ENCODE data around the gene PHACTR3.

Gene PHACTR3

GRCh38 chr20:59690101-59690500, 85.8 kb downstream of the PHACTR3 start:
- no peak for DNase-seq (ENCODE audit: low spot score)
- no peak for TF ChIP-seq CTCF (IDR thresholded peaks at IDR 0.05; ENCODE audit: extremely low read depth, missing control alignments)

- DNase-seq (ENCODE audit: low spot score), result no peak
- TF ChIP-seq CTCF (IDR thresholded peaks at IDR 0.05; ENCODE audit: extremely low read depth, missing control alignments), result no peak
These were observed 86.6 kb downstream of the PHACTR3 start for GRCh38 chr20:59690976-59691375.

GRCh38 chr20:59692139-59692538, 87.8 kb downstream of the PHACTR3 start:
- DNase-seq (ENCODE audit: low spot score), result no peak
- TF ChIP-seq CTCF (IDR thresholded peaks at IDR 0.05; ENCODE audit: extremely low read depth, missing control alignments), result no peak

GRCh38 chr20:59693587-59693986, 89.2 kb downstream of the PHACTR3 start:
- DNase-seq (ENCODE audit: low spot score), result no peak
- no peak for TF ChIP-seq CTCF (IDR thresholded peaks at IDR 0.05; ENCODE audit: extremely low read depth, missing control alignments)

GRCh38 chr20:59696476-59696875, 92.1 kb downstream of the PHACTR3 start:
- TF ChIP-seq CTCF (IDR thresholded peaks at IDR 0.05; ENCODE audit: extremely low read depth, missing control alignments), result no peak
- DNase-seq (ENCODE audit: low spot score), result no peak

GRCh38 chr20:59697068-59697467, 92.7 kb downstream of the PHACTR3 start:
- TF ChIP-seq CTCF (IDR thresholded peaks at IDR 0.05; ENCODE audit: extremely low read depth, missing control alignments), result no peak
- DNase-seq (ENCODE audit: low spot score), result no peak

GRCh38 chr20:59698598-59698997, 94.3 kb downstream of the PHACTR3 start:
- no peak for DNase-seq (ENCODE audit: low spot score)
- no peak for TF ChIP-seq CTCF (IDR thresholded peaks at IDR 0.05; ENCODE audit: extremely low read depth, missing control alignments)

All from GM20000 (cell line).